ENCODE measurements around the gene ARHGEF37. TPM values are rescaled to one million over a fixed set of nuclear protein-coding genes. Genes with fewer than 3 reads are reported as not detected.

Gene ARHGEF37
- total and polyA plus RNA-seq, 5 donors from 2014 or later, result 0.20 to 1.8 (median 0.50) TPM; not detected in 1

- Mint-ChIP-seq H3K27ac (no peak overlapping the region), H3K4me1 (no peaks in the 10 kb centered on the region), H3K9me3 (peaks cover 0 to 5% (median 0%) of the 10 kb centered on the region in 7 donors), H3K4me3 (no peak overlapping the region), H3K27me3 (peaks cover 20% of the 10 kb centered on the region), H3K36me3 (no peaks in the 10 kb centered on the region)
- ATAC-seq (ENCODE audit: low read depth in 2 of 2), result no peak
- Histone ChIP-seq H3K9me3 (ENCODE audit: control insufficient read depth in 2 of 2, low read length in 2 of 2) (no peaks in the 10 kb centered on the region), H3K27ac (ENCODE audit: insufficient read depth, low read length, poor library complexity, severe bottlenecking) (no peak overlapping the region), H3K36me3 (ENCODE audit: control insufficient read depth, insufficient read depth, low read length) (no peaks in the 10 kb centered on the region), H3K27me3 (ENCODE audit: control insufficient read depth, insufficient read depth, low read length) (no peaks in the 10 kb centered on the region), H3K4me1 (ENCODE audit: control insufficient read depth, insufficient read depth, low read length, poor library complexity, severe bottlenecking) (no peaks in the 10 kb centered on the region), H3K4me3 (ENCODE audit: low read depth, low read length) (no peak overlapping the region)
- DNase-seq, result no peak
Measured at GRCh38 chr5:149677731-149678130, 96.4 kb downstream of the ARHGEF37 start.

GRCh38 chr5:149679876-149680809 lies 98.8 kb downstream of the ARHGEF37 start:
- Histone ChIP-seq H3K27ac (ENCODE audit: insufficient read depth, low read length, poor library complexity, severe bottlenecking) (no peak overlapping the region), H3K36me3 (ENCODE audit: control insufficient read depth, insufficient read depth, low read length) (no peaks in the 10 kb centered on the region), H3K27me3 (ENCODE audit: control insufficient read depth, insufficient read depth, low read length) (peaks cover under 1% of the 10 kb centered on the region), H3K4me3 (ENCODE audit: low read depth, low read length) (no peak overlapping the region), H3K9me3 (ENCODE audit: control insufficient read depth in 2 of 2, low read length in 2 of 2) (no peaks in the 10 kb centered on the region), H3K4me1 (ENCODE audit: control insufficient read depth, insufficient read depth, low read length, poor library complexity, severe bottlenecking) (no peaks in the 10 kb centered on the region)
- Mint-ChIP-seq H3K27me3 (peaks cover 16% of the 10 kb centered on the region), H3K4me3 (no peak overlapping the region), H3K4me1 (no peaks in the 10 kb centered on the region), H3K9me3 (no peaks in the 10 kb centered on the region), H3K36me3 (no peaks in the 10 kb centered on the region), H3K27ac (no peak overlapping the region)
- DNase-seq, result no peak
- ATAC-seq (ENCODE audit: low read depth in 2 of 2), result no peak

- Mint-ChIP-seq H3K9me3 (no peaks in the 10 kb centered on the region), H3K27me3 (peaks cover 12% of the 10 kb centered on the region), H3K4me1 (no peaks in the 10 kb centered on the region), H3K27ac (no peak overlapping the region), H3K4me3 (no peak overlapping the region), H3K36me3 (no peaks in the 10 kb centered on the region)
- peaks cover 3% of the 10 kb centered on the region for H3K27me3 ChIP-seq (ENCODE audit: control insufficient read depth, insufficient read depth, low read length)
- ATAC-seq (ENCODE audit: low read depth in 2 of 2), result peak; percentile 55 to 70
- DNase-seq, result no peak
- no peaks in the 10 kb centered on the region for H3K4me1 ChIP-seq (ENCODE audit: control insufficient read depth, insufficient read depth, low read length, poor library complexity, severe bottlenecking)
- no peaks in the 10 kb centered on the region for H3K36me3 ChIP-seq (ENCODE audit: control insufficient read depth, insufficient read depth, low read length)
- no peak overlapping the region for H3K4me3 ChIP-seq (ENCODE audit: low read depth, low read length)
- no peak overlapping the region for H3K27ac ChIP-seq (ENCODE audit: insufficient read depth, low read length, poor library complexity, severe bottlenecking)
- H3K9me3 ChIP-seq (ENCODE audit: control insufficient read depth in 2 of 2, low read length in 2 of 2), result no peaks in the 10 kb centered on the region
Measured at GRCh38 chr5:149680810-149681221, 99.5 kb downstream of the ARHGEF37 start.

- ATAC-seq (ENCODE audit: low read depth in 2 of 2), result no peak
- Histone ChIP-seq H3K4me1 (ENCODE audit: control insufficient read depth, insufficient read depth, low read length, poor library complexity, severe bottlenecking) (no peaks in the 10 kb centered on the region), H3K9me3 (ENCODE audit: control insufficient read depth in 2 of 2, low read length in 2 of 2) (no peaks in the 10 kb centered on the region), H3K27ac (ENCODE audit: insufficient read depth, low read length, poor library complexity, severe bottlenecking) (no peak overlapping the region), H3K27me3 (ENCODE audit: control insufficient read depth, insufficient read depth, low read length) (peaks cover 7% of the 10 kb centered on the region), H3K36me3 (ENCODE audit: control insufficient read depth, insufficient read depth, low read length) (no peaks in the 10 kb centered on the region), H3K4me3 (ENCODE audit: low read depth, low read length) (no peak overlapping the region)
- Mint-ChIP-seq H3K27me3 (peaks cover 11% of the 10 kb centered on the region), H3K4me1 (no peaks in the 10 kb centered on the region), H3K4me3 (no peak overlapping the region), H3K9me3 (no peaks in the 10 kb centered on the region), H3K36me3 (no peaks in the 10 kb centered on the region), H3K27ac (no peak overlapping the region)
- DNase-seq, result no peak
Measured at GRCh38 chr5:149681252-149681651, 100.0 kb downstream of the ARHGEF37 start.

GRCh38 chr5:149681922-149682321 lies 100.6 kb downstream of the ARHGEF37 start:
- no peak for DNase-seq
- no peaks in the 10 kb centered on the region for H3K9me3 Mint-ChIP-seq
- no peaks in the 10 kb centered on the region for H3K9me3 ChIP-seq (ENCODE audit: control insufficient read depth in 2 of 2, low read length in 2 of 2)
- no peak overlapping the region for H3K27ac Mint-ChIP-seq
- ATAC-seq (ENCODE audit: low read depth in 2 of 2), result no peak
- H3K36me3 ChIP-seq (ENCODE audit: control insufficient read depth, insufficient read depth, low read length), result no peaks in the 10 kb centered on the region
- no peaks in the 10 kb centered on the region for H3K4me1 ChIP-seq (ENCODE audit: control insufficient read depth, insufficient read depth, low read length, poor library complexity, severe bottlenecking)
- H3K27ac ChIP-seq (ENCODE audit: insufficient read depth, low read length, poor library complexity, severe bottlenecking), result no peak overlapping the region
- no peaks in the 10 kb centered on the region for H3K4me1 Mint-ChIP-seq
- H3K4me3 ChIP-seq (ENCODE audit: low read depth, low read length), result no peak overlapping the region
- no peaks in the 10 kb centered on the region for H3K36me3 Mint-ChIP-seq
- peaks cover 7% of the 10 kb centered on the region for H3K27me3 ChIP-seq (ENCODE audit: control insufficient read depth, insufficient read depth, low read length)
- H3K4me3 Mint-ChIP-seq, result no peak overlapping the region
- H3K27me3 Mint-ChIP-seq, result peaks cover 6% of the 10 kb centered on the region

GRCh38 chr5:149682532-149683075 lies 101.3 kb downstream of the ARHGEF37 start:
- no peaks in the 10 kb centered on the region for H3K9me3 Mint-ChIP-seq
- no peak for ATAC-seq (ENCODE audit: low read depth in 2 of 2)
- Histone ChIP-seq H3K4me1 (ENCODE audit: control insufficient read depth, insufficient read depth, low read length, poor library complexity, severe bottlenecking) (no peaks in the 10 kb centered on the region), H3K27me3 (ENCODE audit: control insufficient read depth, insufficient read depth, low read length) (peaks cover 8% of the 10 kb centered on the region), H3K27ac (ENCODE audit: insufficient read depth, low read length, poor library complexity, severe bottlenecking) (no peak overlapping the region), H3K9me3 (ENCODE audit: control insufficient read depth in 2 of 2, low read length in 2 of 2) (no peaks in the 10 kb centered on the region), H3K4me3 (ENCODE audit: low read depth, low read length) (no peak overlapping the region), H3K36me3 (ENCODE audit: control insufficient read depth, insufficient read depth, low read length) (no peaks in the 10 kb centered on the region)
- no peaks in the 10 kb centered on the region for H3K4me1 Mint-ChIP-seq
- peaks cover 13% of the 10 kb centered on the region for H3K27me3 Mint-ChIP-seq
- no peak for DNase-seq
- H3K27ac Mint-ChIP-seq, result peak overlapping the region in 1 of 3 donors; percentile 26
- H3K36me3 Mint-ChIP-seq, result no peaks in the 10 kb centered on the region
- H3K4me3 Mint-ChIP-seq, result no peak overlapping the region

GRCh38 chr5:149683964-149684363 lies 102.7 kb downstream of the ARHGEF37 start:
- no peak overlapping the region for H3K4me3 ChIP-seq (ENCODE audit: low read depth, low read length)
- H3K27ac ChIP-seq (ENCODE audit: insufficient read depth, low read length, poor library complexity, severe bottlenecking), result no peak overlapping the region
- Mint-ChIP-seq H3K27me3 (peaks cover 24% of the 10 kb centered on the region), H3K9me3 (peaks cover 0 to 1% (median 0%) of the 10 kb centered on the region in 7 donors), H3K4me1 (no peaks in the 10 kb centered on the region), H3K4me3 (no peak overlapping the region), H3K27ac (no peak overlapping the region), H3K36me3 (no peaks in the 10 kb centered on the region)
- DNase-seq (no peak), ATAC-seq (ENCODE audit: low read depth in 2 of 2) (no peak)
- no peaks in the 10 kb centered on the region for H3K36me3 ChIP-seq (ENCODE audit: control insufficient read depth, insufficient read depth, low read length)
- H3K27me3 ChIP-seq (ENCODE audit: control insufficient read depth, insufficient read depth, low read length), result peaks cover 18% of the 10 kb centered on the region
- no peaks in the 10 kb centered on the region for H3K4me1 ChIP-seq (ENCODE audit: control insufficient read depth, insufficient read depth, low read length, poor library complexity, severe bottlenecking)
- H3K9me3 ChIP-seq (ENCODE audit: control insufficient read depth in 2 of 2, low read length in 2 of 2), result no peaks in the 10 kb centered on the region

Data from CD4-positive, CD25-positive, alpha-beta regulatory T cell (primary cell).